Mononuclear cell (primary cell): ENCODE measurements around the gene RAB7A. TPM values are rescaled to one million over a fixed set of nuclear protein-coding genes. Genes with fewer than 3 reads are reported as not detected.
"Not testable (repeated sequence)": the region's sequence is repeated elsewhere in the genome, so short reads cannot be mapped to it uniquely, and the experiment has no call there.

Experiments
- H3K27me3 ChIP-seq: 2 replicates; pipeline ENCODE4 v1.6.0; 2011; ENCODE audit warnings: low read length, control low read depth; ENCODE audit not compliant: insufficient read depth
- H3K4me1 ChIP-seq: 2 replicates; pipeline ENCODE4 v1.5.1; 2011; ENCODE audit warnings: mild to moderate bottlenecking, low read length, control low read depth; ENCODE audit not compliant: insufficient read depth
- H3K4me3 ChIP-seq: 2 replicates; pipeline ENCODE4 v1.5.1; 2011; ENCODE audit warnings: mild to moderate bottlenecking, low read length, moderate library complexity
- H3K9me3 ChIP-seq: 2 replicates; pipeline ENCODE4 v1.5.1; 2011; ENCODE audit warnings: low read depth, mild to moderate bottlenecking, control low read depth, low read length
- total RNA-seq: library from RNA; depleted of rRNA; stranded (reverse); fragments of >200 nt; gene quantifications from one replicate; pipeline ENCODE4 v1.2.3, GENCODE V29; 2012

Gene RAB7A
- total RNA-seq, 1 donor, result 62.0 TPM

GRCh38 chr3:128829087-128829486, 103.1 kb downstream of the RAB7A start:
- not testable (repeated sequence) for H3K4me3 ChIP-seq, H3K27me3 ChIP-seq, H3K4me1 ChIP-seq, H3K9me3 ChIP-seq

GRCh38 chr3:128829925-128830625, 104.1 kb downstream of the RAB7A start:
- not testable (repeated sequence) for H3K9me3 ChIP-seq, H3K4me3 ChIP-seq, H3K4me1 ChIP-seq, H3K27me3 ChIP-seq

- not testable (repeated sequence) for H3K4me1 ChIP-seq, H3K9me3 ChIP-seq, H3K4me3 ChIP-seq, H3K27me3 ChIP-seq
Observed at GRCh38 chr3:128830762-128831161, 104.8 kb downstream of the RAB7A start.

- H3K4me1 ChIP-seq, H3K27me3 ChIP-seq, H3K9me3 ChIP-seq, H3K4me3 ChIP-seq: not testable (repeated sequence)
Observed at GRCh38 chr3:128832979-128833378, 107.0 kb downstream of the RAB7A start.

- no peak overlapping the region for H3K4me3 ChIP-seq
- H3K9me3 ChIP-seq, result no peaks in the 10 kb centered on the region
- no peaks in the 10 kb centered on the region for H3K4me1 ChIP-seq
- H3K27me3 ChIP-seq, result no peaks in the 10 kb centered on the region
Observed at GRCh38 chr3:128835096-128835495, 109.1 kb downstream of the RAB7A start.

GRCh38 chr3:128841926-128842920, 116.2 kb downstream of the RAB7A start:
- Histone ChIP-seq H3K4me3 (no peak overlapping the region), H3K9me3 (no peaks in the 10 kb centered on the region), H3K27me3 (no peaks in the 10 kb centered on the region), H3K4me1 (peaks cover 25% of the 10 kb centered on the region)

GRCh38 chr3:128844502-128844901, 118.5 kb downstream of the RAB7A start:
- H3K4me3 ChIP-seq, result no peak overlapping the region
- H3K9me3 ChIP-seq, result no peaks in the 10 kb centered on the region
- H3K27me3 ChIP-seq, result no peaks in the 10 kb centered on the region
- peaks cover 25% of the 10 kb centered on the region for H3K4me1 ChIP-seq

GRCh38 chr3:128845119-128845777, 119.3 kb downstream of the RAB7A start:
- peaks cover 32% of the 10 kb centered on the region for H3K4me1 ChIP-seq

GRCh38 chr3:128845778-128846485, 119.9 kb downstream of the RAB7A start:
- Histone ChIP-seq H3K27me3 (no peaks in the 10 kb centered on the region), H3K9me3 (no peaks in the 10 kb centered on the region), H3K4me3 (peak overlapping the region; percentile 28), H3K4me1 (peaks cover 35% of the 10 kb centered on the region)

More at GRCh38 chr3:128845119-128845777, 119.3 kb downstream of the RAB7A start:
- no peaks in the 10 kb centered on the region for H3K27me3 ChIP-seq
- H3K9me3 ChIP-seq, result no peaks in the 10 kb centered on the region
- H3K4me3 ChIP-seq, result peak overlapping the region; percentile 28

- Histone ChIP-seq H3K4me1 (peaks cover 35% of the 10 kb centered on the region), H3K27me3 (no peaks in the 10 kb centered on the region), H3K4me3 (no peak overlapping the region), H3K9me3 (no peaks in the 10 kb centered on the region)
Observed at GRCh38 chr3:128846486-128846891, 120.5 kb downstream of the RAB7A start.

- H3K4me3 ChIP-seq, result no peak overlapping the region
- H3K4me1 ChIP-seq, result peaks cover 35% of the 10 kb centered on the region
- no peaks in the 10 kb centered on the region for H3K9me3 ChIP-seq
- no peaks in the 10 kb centered on the region for H3K27me3 ChIP-seq
Observed at GRCh38 chr3:128847666-128848370, 121.8 kb downstream of the RAB7A start.

- H3K4me3 ChIP-seq, result no peak overlapping the region
- H3K27me3 ChIP-seq, result no peaks in the 10 kb centered on the region
- H3K4me1 ChIP-seq, result peaks cover 43% of the 10 kb centered on the region
- no peaks in the 10 kb centered on the region for H3K9me3 ChIP-seq
Observed at GRCh38 chr3:128848936-128849335, 123.0 kb downstream of the RAB7A start.

GRCh38 chr3:128849911-128850455, 124.0 kb downstream of the RAB7A start:
- peaks cover 49% of the 10 kb centered on the region for H3K4me1 ChIP-seq
- peaks cover 4% of the 10 kb centered on the region for H3K9me3 ChIP-seq
- no peaks in the 10 kb centered on the region for H3K27me3 ChIP-seq
- no peak overlapping the region for H3K4me3 ChIP-seq

- Histone ChIP-seq H3K4me1 (peaks cover 49% of the 10 kb centered on the region), H3K4me3 (no peak overlapping the region)
Observed at GRCh38 chr3:128850544-128850943, 124.6 kb downstream of the RAB7A start.

More at GRCh38 chr3:128850544-128850943, 124.6 kb downstream of the RAB7A start:
- Histone ChIP-seq H3K27me3 (no peaks in the 10 kb centered on the region), H3K9me3 (peaks cover 8% of the 10 kb centered on the region)
